Spleen (tissue), 7 donors: ENCODE results near the gene MXRA8.

ENCODE experiments used
- CTCF ChIP-seq, 11 experiments: fragments of 200-600 bp in 7 of 11; fragments of 450-650 bp in 4 of 11; sonication (generic) in 4 of 11; IDR thresholded peaks in 8 of 11; conservative IDR thresholded peaks in 3 of 11; 1 replicate in 7 of 11; 2 replicates in 4 of 11; pipeline versions ENCODE4 v1.4.0 to v1.8.0; 2016 to 2021; ENCODE audit warnings: antibody characterized with exemption in 11 of 11, inconsistent platforms in 4 of 11, mild to moderate bottlenecking in 1 of 11
- POLR2A ChIP-seq, 3 donors: fragments of 450-650 bp; IDR thresholded peaks; one replicate each; pipeline ENCODE4 v1.5.1; 2017; ENCODE audit warnings: antibody characterized with exemption in 3 of 3, mild to moderate bottlenecking in 1 of 3
- POLR2AphosphoS5 ChIP-seq, 3 donors: sonication (generic); formaldehyde crosslinking; IDR thresholded peaks; one replicate each; pipeline ENCODE4 v1.5.1; 2017; ENCODE audit warnings: antibody characterized with exemption in 3 of 3
- donor health status: DM: no; HTN: no; CAD: no; lungs with moderate emphysema.
- donor health status: DM: no; HTN: no; CAD: no.
- donor health status: DM: no; HTN: no; CAD: no.

DNA sequence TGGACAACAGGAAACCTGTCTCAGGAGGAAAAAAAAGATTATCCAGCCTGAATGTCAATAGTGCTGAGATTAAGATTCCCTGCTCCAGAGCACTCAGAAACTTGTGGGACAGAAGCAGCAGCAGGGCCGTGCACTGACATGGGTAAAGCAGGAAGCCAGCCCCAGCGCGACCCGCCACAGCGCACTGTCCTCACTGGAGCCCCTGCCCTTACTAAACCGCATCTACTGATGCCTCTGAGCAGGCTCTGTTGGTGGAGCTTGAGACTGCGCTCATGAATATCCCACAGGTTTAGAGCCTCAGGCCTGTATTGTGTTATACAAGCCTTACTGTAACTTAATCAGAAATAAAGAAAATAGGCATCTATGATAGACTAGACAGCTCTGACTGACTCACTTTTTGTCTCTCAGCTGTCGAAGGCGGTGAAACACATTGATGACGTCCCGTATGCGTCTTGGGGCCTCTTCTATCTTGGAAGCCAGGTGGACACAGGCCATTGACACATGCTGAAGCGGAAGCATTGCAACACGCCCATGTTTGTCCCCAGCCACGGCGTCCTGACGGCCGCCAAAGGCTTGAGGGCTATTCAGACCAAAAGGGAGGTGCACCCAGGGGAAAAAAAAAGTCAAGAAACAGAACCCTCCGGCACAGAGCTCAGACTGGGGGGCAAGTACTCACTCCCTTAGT, 39.6 kb upstream of the MXRA8 start:
- TF ChIP-seq CTCF (IDR thresholded peaks at IDR 0.05 in 8 of 11, conservative IDR thresholded peaks at IDR 0.05 in 3 of 11) (no peak), POLR2A (IDR thresholded peaks at IDR 0.05) (no peak), POLR2AphosphoS5 (IDR thresholded peaks at IDR 0.05) (no peak)
